Colonic mucosa (tissue), 4 donors: ENCODE measurements around the gene TRIM43B. TPM values are rescaled to one million over a fixed set of nuclear protein-coding genes. Genes with fewer than 3 reads are reported as not detected.
"Not testable (repeated sequence)": the region's sequence is repeated elsewhere in the genome, so short reads cannot be mapped to it uniquely, and the experiment has no call there.

Experiments
- DNase-seq: peaks from one replicate; pipeline ENCODE4 v3.0.0-alpha.2; 2020
- H3K27ac ChIP-seq: fragments of 200-600 bp; one replicate; pipeline ENCODE4 v1.8.0; 2021
- H3K27me3 ChIP-seq: fragments of 200-600 bp; one replicate; pipeline ENCODE4 v1.8.0; 2021
- H3K36me3 ChIP-seq: fragments of 200-600 bp; one replicate; pipeline ENCODE4 v1.8.0; 2021
- H3K4me1 ChIP-seq: fragments of 200-600 bp; one replicate; pipeline ENCODE4 v1.8.0; 2021; ENCODE audit warnings: mild to moderate bottlenecking
- H3K4me3 ChIP-seq: fragments of 200-600 bp; one replicate; pipeline ENCODE4 v1.8.0; 2021
- H3K9ac ChIP-seq, 2 donors: one replicate each; pipeline ENCODE4 v1.7.0; 2013; ENCODE audit warnings: control low read depth in 2 of 2, low read depth in 2 of 2, low read length in 2 of 2
- H3K9me3 ChIP-seq: fragments of 200-600 bp; one replicate; pipeline ENCODE4 v1.8.0; 2021
- intact Hi-C: fragments of 100-400 bp; cut with DNase I; formaldehyde crosslinking; loops from one replicate; pipeline ENCODE4 v1.14.1; 2022
- total RNA-seq, 2 donors: library from RNA; stranded (reverse); fragmentation: NEBNext Ultra II Directional in 1 of 2; extraction: Animal tissue kit (Norgen Biotek cat#: 25700) in 1 of 2; gene quantifications; one replicate each; pipeline ENCODE4 v1.2.1, GENCODE V29; 2021
- donor health status: healthy.
- donor health status: DM: no; HTN: no; CAD: no.
- donor health status: DM: no; HTN: no; CAD: no.

The TRIM43B gene
- total RNA-seq, 2 donors from 2014 or later = not detected

DNA sequence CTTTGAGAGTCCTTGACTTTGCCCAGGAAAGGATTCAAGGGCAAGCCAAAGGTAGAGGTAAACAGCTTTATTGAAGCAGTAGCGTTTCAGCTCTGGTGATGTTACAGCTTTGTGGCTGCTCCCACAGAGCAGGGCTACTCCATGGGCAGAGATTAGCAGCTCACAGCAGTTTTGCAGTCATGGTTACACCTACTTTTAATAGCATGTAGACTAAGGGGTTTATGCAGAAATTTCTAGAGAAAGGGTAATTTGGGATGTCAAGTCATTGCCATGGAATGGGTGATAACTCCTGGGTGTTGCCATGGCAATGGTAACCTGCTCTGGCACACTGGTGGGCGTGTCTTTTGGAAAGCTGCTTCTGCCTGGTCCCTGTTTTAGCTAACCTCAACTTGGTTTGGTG, 18.0 kb downstream of the TRIM43B start:
- H3K9me3 ChIP-seq, H3K9ac ChIP-seq, H3K27me3 ChIP-seq, intact Hi-C loops, H3K27ac ChIP-seq, DNase-seq, H3K4me3 ChIP-seq, H3K4me1 ChIP-seq, H3K36me3 ChIP-seq: not testable (repeated sequence)

DNA sequence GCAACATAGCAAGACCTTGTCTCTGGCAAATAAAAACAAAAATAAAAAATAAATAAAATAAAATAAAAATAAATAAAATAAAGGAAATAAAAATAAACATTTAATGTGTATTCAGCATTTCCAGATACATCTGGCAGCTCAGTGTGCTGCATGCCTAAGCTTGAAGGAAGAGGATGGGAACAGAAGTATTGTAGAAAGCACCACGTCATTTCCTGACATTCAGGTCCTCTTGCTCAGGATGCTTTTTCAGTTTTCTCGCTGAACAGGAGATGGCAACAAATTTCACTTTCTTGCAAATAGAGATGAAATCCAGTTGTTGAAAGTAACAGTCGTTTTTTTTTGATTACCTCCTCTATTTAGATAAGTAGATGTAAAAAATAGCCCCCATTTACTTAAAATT, 21.3 kb downstream of the TRIM43B start:
- H3K36me3 ChIP-seq, H3K4me1 ChIP-seq, H3K9me3 ChIP-seq, intact Hi-C loops, H3K4me3 ChIP-seq, H3K9ac ChIP-seq, H3K27me3 ChIP-seq, DNase-seq, H3K27ac ChIP-seq: not testable (repeated sequence)

DNA sequence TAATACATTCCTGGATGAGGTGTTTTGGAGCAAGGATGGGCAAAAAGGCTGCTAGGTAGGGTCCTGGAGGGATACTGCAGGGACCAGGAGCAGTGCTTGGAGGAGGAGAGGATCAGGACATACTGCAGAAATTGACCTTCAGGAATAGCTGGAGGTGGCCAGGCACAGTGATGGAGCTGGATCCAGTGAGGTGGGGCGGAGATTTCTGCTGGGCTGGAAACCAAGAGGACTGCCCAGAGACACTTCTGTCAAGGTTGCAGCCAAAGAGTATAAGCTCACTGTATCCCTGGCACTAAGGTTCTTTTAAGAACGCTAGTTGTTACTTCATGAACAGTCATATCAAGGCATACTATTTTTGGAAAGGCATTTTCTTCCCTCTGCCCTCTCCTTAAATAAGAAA, 39.2 kb downstream of the TRIM43B start:
- H3K4me3 ChIP-seq, H3K27me3 ChIP-seq, H3K9me3 ChIP-seq, H3K9ac ChIP-seq, DNase-seq, intact Hi-C loops, H3K4me1 ChIP-seq, H3K36me3 ChIP-seq, H3K27ac ChIP-seq: not testable (repeated sequence)

DNA sequence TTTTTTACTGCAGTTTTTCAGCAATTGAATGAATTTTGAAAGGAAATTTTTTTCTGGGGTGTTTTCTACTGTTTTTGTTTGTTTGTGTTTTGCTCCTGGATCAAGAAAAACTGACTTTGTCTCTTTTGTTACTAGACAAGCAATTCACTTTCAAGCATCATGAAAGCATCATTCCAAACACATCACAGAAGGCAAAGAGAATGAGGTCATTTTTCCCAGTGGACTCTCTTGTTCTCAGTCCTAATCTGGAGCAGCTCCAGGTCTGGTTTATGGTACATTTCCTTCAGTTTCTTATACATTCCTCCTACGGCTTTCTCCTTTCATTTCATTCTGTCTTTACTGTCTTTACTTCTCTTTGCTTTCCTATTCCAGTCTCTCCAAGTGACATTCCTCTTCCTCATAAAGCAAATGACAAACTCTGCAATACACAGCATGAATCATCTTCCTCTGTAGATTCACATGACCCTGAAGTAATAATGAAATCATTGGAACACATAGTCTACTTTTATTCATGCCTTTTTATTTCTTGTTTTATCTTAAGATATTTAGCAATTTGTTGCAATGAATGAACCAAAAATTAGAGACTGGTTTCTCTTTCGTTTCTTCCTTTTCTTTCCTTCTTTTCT, 42.0 kb downstream of the TRIM43B start:
- H3K4me1 ChIP-seq, H3K9ac ChIP-seq, DNase-seq, H3K4me3 ChIP-seq, H3K27ac ChIP-seq, H3K36me3 ChIP-seq, intact Hi-C loops, H3K27me3 ChIP-seq, H3K9me3 ChIP-seq: not testable (repeated sequence)

DNA sequence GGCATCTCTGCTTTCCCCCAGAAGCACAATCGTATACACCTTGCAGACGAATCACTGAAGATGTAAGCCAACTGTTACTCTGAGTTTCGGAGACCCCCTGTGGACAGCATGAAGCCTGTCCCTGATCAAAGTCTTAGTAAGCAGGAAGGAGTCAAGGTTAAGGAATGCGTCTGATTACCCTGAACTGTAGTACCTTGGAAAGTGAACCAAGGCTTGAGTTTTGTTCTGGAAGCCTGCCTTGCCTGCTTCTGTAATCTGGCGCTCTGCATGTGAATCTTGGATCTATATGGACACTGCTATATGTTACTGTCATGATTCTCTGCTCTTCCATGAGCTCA, 48.7 kb downstream of the TRIM43B start:
- not testable (repeated sequence) for H3K27ac ChIP-seq, H3K9me3 ChIP-seq

DNA sequence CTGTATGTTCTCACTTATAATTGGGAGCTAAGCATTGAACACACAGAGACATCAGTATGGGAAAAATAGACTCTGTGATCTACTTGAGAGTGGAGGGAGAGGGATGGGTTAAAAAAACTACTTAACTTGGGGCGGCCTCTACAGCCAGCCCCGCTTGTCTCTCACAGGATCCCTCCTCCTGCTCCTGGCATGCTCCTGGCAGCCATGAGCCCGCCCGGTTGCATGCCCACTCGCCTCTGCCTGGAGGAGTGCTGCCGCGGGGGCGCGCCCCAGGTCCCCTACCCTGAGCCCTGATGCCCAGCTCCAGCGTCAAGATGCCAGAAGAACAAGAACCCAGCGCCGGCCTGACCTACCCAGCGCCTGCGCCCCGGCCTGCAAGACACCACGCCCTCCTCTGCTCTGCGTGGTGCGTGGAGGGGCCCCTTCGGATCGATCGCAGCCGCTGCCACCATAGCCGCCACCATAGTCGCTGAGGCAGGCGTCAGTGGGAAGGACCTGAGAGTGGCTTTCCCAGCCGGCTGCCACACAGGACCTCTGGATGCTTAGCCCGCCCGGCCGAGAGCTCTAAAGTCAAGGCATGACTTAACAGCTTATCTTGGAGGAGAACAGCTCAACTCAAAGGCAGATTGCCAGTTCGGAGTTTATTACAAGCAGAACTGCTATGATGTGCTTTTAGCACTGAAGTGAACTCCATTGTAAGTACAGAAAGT, 49.2 kb downstream of the TRIM43B start:
- H3K36me3 ChIP-seq, H3K4me1 ChIP-seq, H3K27ac ChIP-seq, H3K27me3 ChIP-seq, DNase-seq, H3K9ac ChIP-seq, H3K9me3 ChIP-seq, H3K4me3 ChIP-seq, intact Hi-C loops: not testable (repeated sequence)

More for the DNA sequence above, 48.7 kb downstream of the TRIM43B start:
- H3K36me3 ChIP-seq, H3K4me1 ChIP-seq, intact Hi-C loops, H3K4me3 ChIP-seq, H3K27me3 ChIP-seq, DNase-seq, H3K9ac ChIP-seq: not testable (repeated sequence)

DNA sequence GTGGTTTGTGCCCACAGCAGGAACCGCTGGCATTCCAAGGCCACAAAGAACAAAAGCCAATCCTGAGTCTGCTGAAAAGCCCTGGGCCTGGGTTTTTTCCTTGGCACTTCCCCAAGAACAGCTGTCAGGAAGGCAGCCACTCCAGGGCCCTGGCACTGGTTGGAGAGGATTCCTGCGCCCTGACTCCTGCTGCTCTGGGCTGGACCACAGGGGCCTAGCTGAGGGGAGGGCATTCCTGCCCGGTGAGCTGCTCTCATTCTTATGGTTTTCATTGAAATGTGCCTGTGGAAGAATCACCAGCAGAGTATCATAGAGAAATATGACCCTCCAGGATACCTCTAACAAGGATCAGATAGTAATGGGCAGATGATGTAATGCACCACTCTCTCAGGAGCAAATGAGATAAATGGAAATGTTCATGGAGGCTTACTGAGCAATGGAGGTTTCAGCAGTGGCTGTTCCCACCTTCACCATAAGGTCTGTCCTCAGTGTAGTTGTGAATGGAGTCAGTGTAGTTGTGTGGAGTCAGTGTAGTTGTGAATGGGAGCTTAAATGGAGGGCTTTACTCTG, 50.0 kb downstream of the TRIM43B start:
- H3K4me3 ChIP-seq, H3K4me1 ChIP-seq, H3K9ac ChIP-seq, H3K27me3 ChIP-seq, H3K27ac ChIP-seq, DNase-seq, H3K9me3 ChIP-seq, H3K36me3 ChIP-seq, intact Hi-C loops: not testable (repeated sequence)

DNA sequence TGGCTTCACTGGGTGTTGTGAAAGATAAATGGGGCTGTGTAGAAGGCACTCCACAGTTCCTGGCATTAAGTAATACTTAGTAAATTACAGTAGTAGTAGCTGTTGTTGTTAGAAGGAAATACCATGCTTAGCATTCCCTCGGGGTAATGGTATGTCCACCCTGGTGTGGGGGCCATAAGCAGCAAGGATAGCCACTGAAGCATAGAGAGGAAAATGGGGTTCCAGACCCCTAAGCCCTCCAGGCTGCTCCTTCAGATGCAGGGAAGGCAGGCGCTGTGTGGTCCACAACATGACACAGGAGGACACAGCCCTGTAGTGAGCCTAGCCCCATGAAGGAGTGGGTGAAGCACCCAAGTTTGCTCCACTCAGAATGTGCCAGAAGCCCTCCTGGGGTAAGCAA, 50.6 kb downstream of the TRIM43B start:
- H3K4me3 ChIP-seq, H3K9ac ChIP-seq, H3K9me3 ChIP-seq, H3K27ac ChIP-seq, H3K36me3 ChIP-seq, H3K4me1 ChIP-seq, intact Hi-C loops, H3K27me3 ChIP-seq, DNase-seq: not testable (repeated sequence)

DNA sequence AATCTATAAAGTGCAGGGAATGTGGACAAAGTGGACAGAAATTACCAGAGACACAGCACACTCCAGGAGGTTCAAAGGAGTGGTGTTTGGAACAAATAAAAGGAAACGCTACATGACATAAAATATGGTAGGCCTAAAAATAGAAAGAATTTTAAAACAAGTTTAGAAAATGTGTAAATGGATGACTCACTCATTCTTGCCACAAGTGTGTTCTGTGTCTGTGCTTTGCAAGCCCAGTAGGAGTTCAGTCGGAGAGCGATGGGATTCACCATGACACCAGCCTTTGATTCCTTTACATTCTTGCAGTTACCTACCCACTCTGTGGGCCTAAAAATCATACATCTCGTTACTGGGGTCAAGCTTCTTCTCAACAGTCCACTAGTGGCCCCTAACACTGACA, 51.2 kb downstream of the TRIM43B start:
- H3K4me3 ChIP-seq, H3K9me3 ChIP-seq, H3K9ac ChIP-seq, H3K27ac ChIP-seq, intact Hi-C loops, H3K36me3 ChIP-seq, H3K27me3 ChIP-seq, H3K4me1 ChIP-seq, DNase-seq: not testable (repeated sequence)

DNA sequence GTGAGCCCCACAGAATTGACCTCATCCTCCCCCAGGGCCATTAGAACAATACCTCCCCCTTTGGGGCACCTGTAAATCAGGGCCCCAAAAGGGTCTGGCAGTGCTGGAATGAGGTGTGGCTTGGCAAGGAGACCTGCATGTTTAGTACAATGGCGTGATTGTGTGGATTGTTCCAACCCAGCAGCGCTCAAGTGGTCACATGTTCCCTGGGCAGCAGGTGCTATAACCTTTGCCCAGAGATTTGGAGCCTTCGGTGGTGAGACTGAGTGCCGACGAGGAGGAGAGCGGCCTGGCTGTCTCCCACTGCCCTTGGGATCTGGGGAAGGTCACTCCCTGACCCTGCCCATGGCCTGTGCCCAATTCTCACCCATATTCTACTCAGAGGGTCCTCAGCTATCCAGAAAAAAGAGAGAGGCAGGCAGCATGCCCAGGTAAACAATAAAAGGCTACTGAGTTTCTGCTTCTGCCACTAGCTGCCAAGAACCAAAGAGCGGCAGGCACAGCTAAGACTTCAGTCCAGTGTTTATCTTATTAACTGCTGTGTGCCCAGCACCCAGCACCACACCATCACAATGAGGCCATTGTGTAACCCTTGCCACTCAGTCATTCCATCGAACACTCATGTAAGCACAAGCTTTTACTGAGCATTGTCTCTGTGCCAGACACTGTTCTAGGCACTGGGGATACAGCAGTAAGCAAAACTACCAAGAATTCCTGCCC, 54.6 kb downstream of the TRIM43B start:
- H3K27ac ChIP-seq, intact Hi-C loops, H3K36me3 ChIP-seq, H3K4me3 ChIP-seq, H3K27me3 ChIP-seq, H3K4me1 ChIP-seq, DNase-seq, H3K9ac ChIP-seq, H3K9me3 ChIP-seq: not testable (repeated sequence)

DNA sequence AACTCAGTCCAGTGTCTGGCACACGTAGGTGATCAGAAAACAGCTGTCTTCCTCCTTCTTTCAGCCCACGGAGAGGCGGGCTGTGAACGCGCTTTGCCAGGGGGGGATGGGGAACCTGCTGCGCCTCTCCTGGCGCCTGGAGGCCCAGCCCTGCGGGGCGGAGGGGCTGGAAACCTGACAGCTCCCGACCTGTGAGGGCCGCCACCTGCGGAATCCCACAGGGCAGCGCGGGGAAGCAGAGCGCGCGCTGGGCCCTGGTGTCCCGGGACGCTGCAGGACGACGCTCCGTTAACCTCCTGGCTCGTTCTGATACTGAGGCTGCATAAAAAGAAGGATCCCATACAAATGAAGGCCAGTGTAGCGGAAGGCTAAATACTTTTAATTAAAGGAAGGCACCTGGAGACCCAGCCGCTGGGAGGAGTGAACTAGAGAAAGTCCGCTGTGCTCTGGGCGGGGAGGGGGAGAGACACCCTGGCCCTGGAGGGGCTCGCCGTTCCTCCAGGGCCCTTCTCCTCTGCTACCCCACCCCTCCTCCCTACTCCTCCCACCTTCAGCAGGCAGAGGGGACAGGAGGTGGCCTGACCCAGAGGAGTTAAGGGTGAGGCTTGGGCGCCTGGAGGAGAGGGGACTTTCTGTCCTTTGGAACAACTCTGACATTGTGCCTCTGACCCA, 57.2 kb downstream of the TRIM43B start:
- H3K4me3 ChIP-seq, H3K27me3 ChIP-seq, DNase-seq, H3K4me1 ChIP-seq, H3K27ac ChIP-seq, H3K9ac ChIP-seq, H3K36me3 ChIP-seq, intact Hi-C loops, H3K9me3 ChIP-seq: not testable (repeated sequence)
